Glutamatergic neuron (in vitro differentiated cells): ENCODE data around the gene WNT4. TPM values are rescaled to one million over a fixed set of nuclear protein-coding genes. Genes with fewer than 3 reads are reported as not detected.

ENCODE experiments used
- DNase-seq: peaks from one replicate; pipeline ENCODE4 v3.0.0; 2022
- H3K27ac Mint-ChIP-seq: one replicate; pipeline ENCODE4 v1.8.0; 2020; ENCODE audit warnings: mild to moderate bottlenecking, mixed read lengths, inconsistent platforms; ENCODE audit not compliant: unreplicated experiment
- H3K27me3 Mint-ChIP-seq: one replicate; pipeline ENCODE4 v1.8.0; 2020; ENCODE audit warnings: mild to moderate bottlenecking, moderate library complexity, mixed read lengths, inconsistent platforms; ENCODE audit not compliant: unreplicated experiment
- H3K36me3 Mint-ChIP-seq: one replicate; pipeline ENCODE4 v1.8.0; 2020; ENCODE audit warnings: mild to moderate bottlenecking, mixed read lengths, inconsistent platforms; ENCODE audit not compliant: unreplicated experiment
- H3K4me1 Mint-ChIP-seq: one replicate; pipeline ENCODE4 v1.8.0; 2020; ENCODE audit warnings: mild to moderate bottlenecking, low read depth, mixed read lengths, inconsistent platforms; ENCODE audit not compliant: unreplicated experiment
- H3K4me3 Mint-ChIP-seq: one replicate; pipeline ENCODE4 v1.8.0; 2020; ENCODE audit warnings: mild to moderate bottlenecking, mixed read lengths, inconsistent platforms; ENCODE audit not compliant: unreplicated experiment
- H3K9me3 Mint-ChIP-seq: one replicate; pipeline ENCODE4 v1.8.0; 2020; ENCODE audit warnings: mild to moderate bottlenecking, moderate library complexity, mixed read lengths, inconsistent platforms; ENCODE audit not compliant: unreplicated experiment
- total RNA-seq: library from RNA; stranded (reverse); fragmentation: NEBNext Ultra II Directional; extraction: Animal tissue kit (Norgen Biotek cat#: 25700); gene quantifications from one replicate; pipeline ENCODE4 v1.2.1, GENCODE V29; 2021; ENCODE audit not compliant: unreplicated experiment
- TF ChIP-seq, protein P1 (sequence below): fragments of 200-600 bp; sonication (generic); IDR thresholded peaks from one replicate; pipeline ENCODE4 v1.5.0; 2021; ENCODE audit not compliant: partially characterized antibody, unreplicated experiment

The WNT4 gene
- total RNA-seq, 1 donor from 2014 or later = not detected

DNA sequence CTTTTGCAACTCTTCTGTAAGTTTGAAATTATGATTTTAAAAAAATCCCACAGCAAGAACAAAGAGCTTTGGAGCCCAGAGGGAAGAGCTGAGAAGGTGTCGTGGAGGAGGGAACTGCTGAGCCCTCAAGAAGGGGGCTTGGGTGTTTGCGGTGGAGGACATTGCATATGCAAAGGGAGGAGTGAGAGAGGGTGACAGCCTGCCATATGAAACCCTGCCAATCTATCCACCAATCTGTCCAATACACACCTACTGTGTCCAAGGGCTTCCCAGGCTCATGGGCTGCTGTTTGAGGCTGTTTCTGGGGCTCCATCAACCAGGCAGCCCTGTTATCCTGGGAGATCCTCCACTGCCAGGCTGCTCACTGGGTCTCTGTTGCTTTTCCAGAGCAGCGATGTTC, 15.2 kb downstream of the WNT4 start:
- Mint-ChIP-seq H3K4me3 (no peak overlapping the region), H3K36me3 (no peaks in the 10 kb centered on the region), H3K27me3 (peaks cover 5% of the 10 kb centered on the region), H3K9me3 (peaks cover 2% of the 10 kb centered on the region), H3K4me1 (peaks cover 6% of the 10 kb centered on the region), H3K27ac (no peak overlapping the region)
- no peak for DNase-seq
- TF ChIP-seq, protein P1, sequence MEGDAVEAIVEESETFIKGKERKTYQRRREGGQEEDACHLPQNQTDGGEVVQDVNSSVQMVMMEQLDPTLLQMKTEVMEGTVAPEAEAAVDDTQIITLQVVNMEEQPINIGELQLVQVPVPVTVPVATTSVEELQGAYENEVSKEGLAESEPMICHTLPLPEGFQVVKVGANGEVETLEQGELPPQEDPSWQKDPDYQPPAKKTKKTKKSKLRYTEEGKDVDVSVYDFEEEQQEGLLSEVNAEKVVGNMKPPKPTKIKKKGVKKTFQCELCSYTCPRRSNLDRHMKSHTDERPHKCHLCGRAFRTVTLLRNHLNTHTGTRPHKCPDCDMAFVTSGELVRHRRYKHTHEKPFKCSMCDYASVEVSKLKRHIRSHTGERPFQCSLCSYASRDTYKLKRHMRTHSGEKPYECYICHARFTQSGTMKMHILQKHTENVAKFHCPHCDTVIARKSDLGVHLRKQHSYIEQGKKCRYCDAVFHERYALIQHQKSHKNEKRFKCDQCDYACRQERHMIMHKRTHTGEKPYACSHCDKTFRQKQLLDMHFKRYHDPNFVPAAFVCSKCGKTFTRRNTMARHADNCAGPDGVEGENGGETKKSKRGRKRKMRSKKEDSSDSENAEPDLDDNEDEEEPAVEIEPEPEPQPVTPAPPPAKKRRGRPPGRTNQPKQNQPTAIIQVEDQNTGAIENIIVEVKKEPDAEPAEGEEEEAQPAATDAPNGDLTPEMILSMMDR = no peak

DNA sequence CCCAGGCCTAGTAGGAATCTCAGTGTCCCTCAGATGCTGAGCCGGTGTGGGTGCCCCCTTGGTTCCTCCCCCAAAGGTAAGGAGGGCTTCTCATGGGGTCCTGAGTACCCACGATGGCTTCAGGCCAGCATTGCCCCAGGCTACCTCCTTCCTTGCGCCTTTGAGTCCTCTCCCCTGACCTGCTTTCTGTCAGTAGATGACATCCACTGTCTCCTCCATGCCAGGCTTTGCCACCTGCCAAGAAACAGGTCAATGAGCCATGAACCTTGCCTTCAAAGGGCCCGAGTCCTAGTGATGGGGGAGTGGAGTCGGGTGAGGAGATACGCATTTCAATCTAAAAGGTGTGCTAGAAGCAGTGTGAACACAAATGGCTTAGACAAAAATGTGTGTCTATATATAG, 15.6 kb downstream of the WNT4 start:
- no peak overlapping the region for H3K27ac Mint-ChIP-seq
- peaks cover 5% of the 10 kb centered on the region for H3K27me3 Mint-ChIP-seq
- peaks cover 9% of the 10 kb centered on the region for H3K4me1 Mint-ChIP-seq
- no peak for DNase-seq
- TF ChIP-seq, protein P1 = no peak
- no peak overlapping the region for H3K4me3 Mint-ChIP-seq
- peaks cover 2% of the 10 kb centered on the region for H3K9me3 Mint-ChIP-seq
- H3K36me3 Mint-ChIP-seq = no peaks in the 10 kb centered on the region

DNA sequence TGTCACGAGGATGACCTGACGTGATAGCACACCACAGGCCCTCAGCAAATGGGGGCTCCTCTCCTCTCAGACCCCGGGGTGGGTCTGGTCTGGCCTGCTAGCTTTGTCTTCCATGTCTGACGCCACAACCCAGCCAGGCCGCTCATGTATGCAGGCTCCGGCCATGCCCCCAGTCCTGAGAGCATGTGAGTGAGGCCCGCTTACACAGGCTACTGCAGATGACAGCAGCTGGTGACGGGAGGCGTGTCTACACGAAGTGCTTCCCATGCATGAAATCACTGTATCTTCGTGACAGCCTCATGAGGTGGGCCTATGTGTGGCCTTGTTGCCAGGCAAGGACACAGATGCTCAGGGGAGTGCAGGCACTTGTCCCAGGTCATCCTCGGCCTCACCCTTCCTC, 16.4 kb downstream of the WNT4 start:
- Mint-ChIP-seq H3K27me3 (peaks cover 5% of the 10 kb centered on the region), H3K9me3 (peaks cover 2% of the 10 kb centered on the region), H3K4me3 (no peak overlapping the region), H3K27ac (peak overlapping the region; percentile 15), H3K4me1 (peaks cover 12% of the 10 kb centered on the region), H3K36me3 (no peaks in the 10 kb centered on the region)
- TF ChIP-seq, protein P1 = no peak
- peak; percentile 57 for DNase-seq

DNA sequence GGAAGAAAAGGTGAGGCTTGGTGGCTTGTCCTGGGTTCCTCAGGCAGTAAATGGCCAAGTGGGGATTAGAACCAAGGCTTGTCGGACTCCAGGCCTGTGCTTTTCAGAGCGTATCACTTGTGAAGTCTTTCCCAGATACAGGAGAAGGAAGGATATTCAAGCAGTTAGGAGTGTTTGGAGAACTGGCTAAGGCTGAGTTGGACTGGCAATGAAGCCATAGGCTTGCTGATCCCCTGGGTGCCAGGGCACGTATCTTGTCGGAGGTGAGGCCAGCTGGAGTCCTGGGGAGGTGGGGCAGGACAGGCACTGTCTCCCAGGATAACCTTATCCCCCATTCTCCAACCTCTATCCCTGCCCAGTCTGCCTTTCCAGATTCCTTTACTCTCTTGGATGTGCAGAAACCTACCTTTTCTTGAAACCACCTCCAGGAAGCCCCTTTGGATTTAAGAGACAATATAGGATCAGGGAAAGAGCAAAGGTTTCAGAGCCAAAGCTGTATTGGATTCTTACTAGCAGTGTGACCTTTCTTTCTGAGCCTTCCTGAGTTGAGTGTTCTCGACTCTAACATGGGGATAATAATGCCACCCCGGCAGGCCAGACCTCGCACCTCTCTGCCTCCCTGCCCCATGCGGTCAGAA, 18.2 kb downstream of the WNT4 start:
- Mint-ChIP-seq H3K36me3 (no peaks in the 10 kb centered on the region), H3K27me3 (peaks cover 3% of the 10 kb centered on the region), H3K9me3 (peaks cover 2% of the 10 kb centered on the region), H3K4me3 (no peak overlapping the region), H3K27ac (no peak overlapping the region), H3K4me1 (peaks cover 12% of the 10 kb centered on the region)
- no peak for DNase-seq
- TF ChIP-seq, protein P1 = no peak

DNA sequence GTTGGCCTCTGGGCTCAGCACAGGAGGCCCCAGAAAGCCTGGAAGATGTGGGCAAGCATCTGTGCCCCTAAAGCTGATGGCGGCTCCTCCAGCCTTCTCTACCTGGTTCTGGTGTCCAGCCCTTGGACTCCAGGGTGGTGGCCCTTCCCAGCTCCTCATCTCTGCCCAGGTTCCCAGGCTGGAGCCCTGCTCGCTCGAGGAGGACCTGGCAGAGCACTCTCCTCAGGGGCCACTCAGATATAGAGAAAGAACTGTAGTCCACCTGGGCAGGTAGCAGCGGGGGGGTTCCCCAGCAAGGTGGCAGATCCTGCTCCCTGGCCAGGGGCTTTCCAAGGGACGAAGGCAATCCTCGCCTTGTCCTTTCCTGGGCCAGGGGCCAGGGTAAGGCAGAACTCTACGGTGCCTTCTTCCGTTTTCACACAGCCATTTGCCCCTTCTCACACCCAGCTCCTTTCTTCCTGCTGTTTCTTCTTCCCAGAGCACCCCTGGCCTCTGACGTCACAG, 18.9 kb downstream of the WNT4 start:
- Mint-ChIP-seq H3K27ac (no peak overlapping the region), H3K9me3 (peaks cover 2% of the 10 kb centered on the region), H3K36me3 (no peaks in the 10 kb centered on the region), H3K27me3 (peaks cover 4% of the 10 kb centered on the region), H3K4me1 (peaks cover 12% of the 10 kb centered on the region), H3K4me3 (no peak overlapping the region)
- TF ChIP-seq, protein P1 = no peak
- DNase-seq = no peak
